ENCODE measurements around the gene PDE4B.

DNA sequence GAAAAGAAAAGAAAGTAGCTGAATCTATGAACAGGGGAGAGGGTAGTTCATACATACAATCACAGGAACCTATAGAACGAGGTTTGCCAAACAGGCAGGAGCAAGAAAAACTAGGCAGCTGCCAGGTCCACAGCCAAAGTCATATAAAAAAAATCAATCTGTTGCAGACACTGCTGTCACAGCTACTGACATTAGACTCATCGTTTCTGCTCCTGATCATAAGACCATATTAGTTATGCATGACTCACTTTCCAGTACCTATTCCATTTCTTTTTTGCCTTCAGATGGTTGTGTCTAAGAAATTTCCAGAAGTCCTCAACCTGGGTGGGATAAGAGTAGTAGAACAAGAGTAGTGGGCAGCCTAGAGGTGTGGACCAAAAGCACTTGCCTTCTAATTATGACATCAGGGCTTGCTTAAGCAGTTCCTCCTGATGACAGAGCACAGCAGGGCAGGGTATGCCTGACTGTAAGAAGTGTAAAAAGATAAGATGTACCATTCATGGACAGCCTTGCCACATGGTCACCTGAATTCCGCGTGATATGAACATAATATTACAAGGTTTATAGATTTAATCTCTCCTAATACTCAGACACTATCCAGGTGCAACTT, 418.0 kb downstream of the PDE4B start:
- TF ChIP-seq, protein P1, sequence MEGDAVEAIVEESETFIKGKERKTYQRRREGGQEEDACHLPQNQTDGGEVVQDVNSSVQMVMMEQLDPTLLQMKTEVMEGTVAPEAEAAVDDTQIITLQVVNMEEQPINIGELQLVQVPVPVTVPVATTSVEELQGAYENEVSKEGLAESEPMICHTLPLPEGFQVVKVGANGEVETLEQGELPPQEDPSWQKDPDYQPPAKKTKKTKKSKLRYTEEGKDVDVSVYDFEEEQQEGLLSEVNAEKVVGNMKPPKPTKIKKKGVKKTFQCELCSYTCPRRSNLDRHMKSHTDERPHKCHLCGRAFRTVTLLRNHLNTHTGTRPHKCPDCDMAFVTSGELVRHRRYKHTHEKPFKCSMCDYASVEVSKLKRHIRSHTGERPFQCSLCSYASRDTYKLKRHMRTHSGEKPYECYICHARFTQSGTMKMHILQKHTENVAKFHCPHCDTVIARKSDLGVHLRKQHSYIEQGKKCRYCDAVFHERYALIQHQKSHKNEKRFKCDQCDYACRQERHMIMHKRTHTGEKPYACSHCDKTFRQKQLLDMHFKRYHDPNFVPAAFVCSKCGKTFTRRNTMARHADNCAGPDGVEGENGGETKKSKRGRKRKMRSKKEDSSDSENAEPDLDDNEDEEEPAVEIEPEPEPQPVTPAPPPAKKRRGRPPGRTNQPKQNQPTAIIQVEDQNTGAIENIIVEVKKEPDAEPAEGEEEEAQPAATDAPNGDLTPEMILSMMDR (IDR thresholded peaks at IDR 0.05; ENCODE audit: insufficient read depth, low read depth, low read length): no peak
- no peak for TF ChIP-seq EZH2 (IDR thresholded peaks at IDR 0.05; ENCODE audit: insufficient read depth, low read length)
